Measurements from ENCODE around the gene EPN2. TPM values are rescaled to one million over a fixed set of nuclear protein-coding genes. Genes with fewer than 3 reads are reported as not detected.

Gene EPN2
- total RNA-seq, 4 donors from 2014 or later = 20.4 to 39.0 (median 31.6) TPM

DNA sequence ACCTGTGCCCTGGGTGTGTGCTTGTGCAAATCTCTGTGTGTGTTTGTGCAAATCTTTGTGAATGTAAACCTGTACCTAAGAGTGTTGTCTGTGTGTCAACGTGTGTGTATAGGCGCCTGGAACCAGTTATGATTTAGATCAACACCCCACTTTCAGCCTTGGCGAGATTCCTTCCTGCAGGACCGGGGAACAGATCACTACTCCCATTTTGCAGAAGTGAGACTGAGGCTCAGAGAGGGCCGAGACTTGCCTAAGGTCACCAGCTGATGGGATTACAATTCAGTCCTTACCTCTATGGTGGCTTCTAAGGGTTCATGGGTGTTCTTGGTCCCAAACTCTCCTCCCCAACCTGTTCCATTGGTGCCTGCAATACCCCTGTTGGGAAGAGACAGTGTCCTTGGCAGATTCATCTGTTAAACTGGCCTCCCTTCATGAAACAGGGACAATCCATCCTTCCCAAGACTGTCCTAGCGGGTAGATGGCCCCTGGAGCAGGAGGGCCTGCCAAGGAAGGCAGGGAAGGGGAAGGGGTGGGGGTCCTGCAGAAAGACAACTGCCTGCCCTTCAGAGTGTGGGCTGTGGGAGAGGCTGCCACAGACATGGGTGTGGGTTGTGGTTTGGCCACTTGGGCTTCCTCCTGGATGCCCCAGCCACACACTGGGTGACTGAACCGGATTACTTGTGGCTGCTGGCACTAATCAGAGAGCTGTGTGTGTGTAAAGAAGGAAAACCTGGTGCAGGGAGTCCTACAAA is 134.3 kb downstream of the EPN2 start:
- TF ChIP-seq, protein P1, sequence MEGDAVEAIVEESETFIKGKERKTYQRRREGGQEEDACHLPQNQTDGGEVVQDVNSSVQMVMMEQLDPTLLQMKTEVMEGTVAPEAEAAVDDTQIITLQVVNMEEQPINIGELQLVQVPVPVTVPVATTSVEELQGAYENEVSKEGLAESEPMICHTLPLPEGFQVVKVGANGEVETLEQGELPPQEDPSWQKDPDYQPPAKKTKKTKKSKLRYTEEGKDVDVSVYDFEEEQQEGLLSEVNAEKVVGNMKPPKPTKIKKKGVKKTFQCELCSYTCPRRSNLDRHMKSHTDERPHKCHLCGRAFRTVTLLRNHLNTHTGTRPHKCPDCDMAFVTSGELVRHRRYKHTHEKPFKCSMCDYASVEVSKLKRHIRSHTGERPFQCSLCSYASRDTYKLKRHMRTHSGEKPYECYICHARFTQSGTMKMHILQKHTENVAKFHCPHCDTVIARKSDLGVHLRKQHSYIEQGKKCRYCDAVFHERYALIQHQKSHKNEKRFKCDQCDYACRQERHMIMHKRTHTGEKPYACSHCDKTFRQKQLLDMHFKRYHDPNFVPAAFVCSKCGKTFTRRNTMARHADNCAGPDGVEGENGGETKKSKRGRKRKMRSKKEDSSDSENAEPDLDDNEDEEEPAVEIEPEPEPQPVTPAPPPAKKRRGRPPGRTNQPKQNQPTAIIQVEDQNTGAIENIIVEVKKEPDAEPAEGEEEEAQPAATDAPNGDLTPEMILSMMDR (IDR thresholded peaks at IDR 0.05; ENCODE audit: low read depth) = no peak

DNA sequence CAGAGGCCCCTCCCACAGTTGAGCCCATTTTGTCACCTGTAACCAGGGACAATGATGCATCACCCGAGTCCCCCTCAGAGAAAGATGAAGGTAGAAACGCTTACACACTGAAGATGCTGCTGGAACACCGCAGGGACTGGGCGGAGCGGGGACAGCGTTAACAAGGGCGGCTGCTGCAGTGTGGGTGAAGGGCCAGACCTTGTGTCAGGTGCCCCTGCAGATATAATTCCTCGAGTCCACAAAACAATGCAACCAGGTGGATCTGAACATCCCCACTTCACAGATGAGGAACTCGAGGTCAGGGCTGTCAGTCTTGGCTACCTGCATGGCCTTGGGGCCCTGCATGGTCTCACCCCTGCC is 134.8 kb downstream of the EPN2 start:
- TF ChIP-seq, protein P1 (IDR thresholded peaks at IDR 0.05; ENCODE audit: low read depth) = no peak

DNA sequence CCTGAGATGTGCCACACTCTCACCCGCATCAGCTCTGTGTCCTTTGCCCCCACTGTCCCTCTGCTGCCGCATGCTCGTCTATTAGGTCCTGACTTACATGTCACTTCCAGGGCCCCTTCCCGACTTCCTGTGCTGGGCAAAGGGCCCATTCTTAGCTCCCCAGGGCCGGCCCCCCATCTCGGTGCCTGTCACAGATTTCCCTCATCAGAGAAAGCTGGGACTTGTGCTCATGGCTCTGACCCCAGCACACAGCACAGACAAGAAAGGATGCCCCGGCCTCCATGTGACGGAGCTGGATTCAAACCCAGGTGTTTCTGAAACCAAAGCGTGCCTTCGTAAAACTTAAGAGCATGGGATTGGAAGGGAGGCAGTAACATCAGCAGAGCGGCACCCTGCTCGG is 135.3 kb downstream of the EPN2 start:
- TF ChIP-seq, protein P1 (IDR thresholded peaks at IDR 0.05; ENCODE audit: low read depth) = no peak

DNA sequence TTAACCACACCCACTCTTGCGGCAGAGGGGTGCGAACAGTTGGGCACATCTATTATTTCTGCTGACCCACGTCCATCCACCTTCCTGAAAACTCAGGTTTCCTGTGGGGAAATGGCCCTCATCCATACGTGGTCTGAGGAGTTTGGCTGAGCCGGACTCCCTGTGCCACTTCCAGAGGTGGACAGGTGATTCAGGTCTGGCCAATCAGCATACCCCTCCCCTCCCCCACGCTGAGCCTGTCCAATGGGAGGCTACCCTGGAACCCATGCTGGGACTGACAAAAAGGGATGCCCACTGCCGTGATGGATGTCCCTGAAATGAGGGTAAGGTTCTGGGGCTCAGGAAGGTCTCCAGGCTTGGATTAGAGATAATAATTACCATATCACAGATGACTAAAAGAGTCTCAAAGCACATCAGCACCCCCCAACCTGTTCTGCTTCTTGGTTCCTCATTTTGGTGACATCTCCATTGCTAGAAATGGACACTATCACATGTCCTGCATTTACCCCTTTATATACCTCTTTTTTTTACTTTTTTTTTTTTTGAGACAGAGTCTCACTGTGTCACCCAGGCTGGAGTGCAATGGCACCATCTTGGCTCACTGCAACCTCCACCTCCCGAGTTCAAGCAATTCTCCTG is 135.8 kb downstream of the EPN2 start:
- TF ChIP-seq, protein P1 (IDR thresholded peaks at IDR 0.05; ENCODE audit: low read depth) = no peak

DNA sequence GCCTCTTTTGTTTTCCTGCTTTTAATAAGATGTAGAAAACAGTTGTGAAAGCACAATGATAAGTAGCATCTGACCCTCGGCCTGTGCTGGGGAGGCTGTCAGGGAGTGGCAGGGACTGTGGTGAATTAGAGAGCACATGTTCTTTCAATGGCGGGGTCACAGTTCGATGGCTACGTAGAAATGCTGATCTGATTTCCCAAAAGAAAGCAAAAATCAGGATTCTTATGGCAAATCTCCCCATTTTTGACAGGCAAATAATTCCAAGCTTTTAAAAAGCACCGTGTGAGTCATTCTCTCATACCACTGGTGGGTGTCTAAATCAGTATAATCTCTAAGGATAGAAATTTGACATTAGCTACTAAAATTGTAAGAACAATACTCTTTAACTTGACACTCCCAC is 137.0 kb downstream of the EPN2 start:
- TF ChIP-seq, protein P1 (IDR thresholded peaks at IDR 0.05; ENCODE audit: low read depth) = no peak

DNA sequence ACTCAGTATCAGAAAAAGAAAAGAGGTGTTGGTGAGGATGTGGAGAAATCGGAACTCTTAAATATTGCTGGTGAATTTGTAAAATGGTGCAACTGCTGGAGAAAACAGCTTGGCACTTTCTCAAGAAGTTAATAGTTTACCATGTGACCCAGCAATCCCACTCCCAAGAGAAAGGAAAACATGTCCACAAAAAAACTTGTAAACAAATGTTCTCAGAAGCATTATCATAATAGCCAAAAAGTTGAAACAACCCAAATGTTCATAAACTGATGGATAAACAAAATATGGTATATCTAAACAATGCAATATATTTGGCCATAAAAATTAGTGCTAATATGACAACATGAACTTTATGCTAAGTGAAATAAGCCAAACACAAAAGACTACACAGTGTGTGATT is 138.6 kb downstream of the EPN2 start:
- TF ChIP-seq, protein P1 (IDR thresholded peaks at IDR 0.05; ENCODE audit: low read depth) = no peak

DNA sequence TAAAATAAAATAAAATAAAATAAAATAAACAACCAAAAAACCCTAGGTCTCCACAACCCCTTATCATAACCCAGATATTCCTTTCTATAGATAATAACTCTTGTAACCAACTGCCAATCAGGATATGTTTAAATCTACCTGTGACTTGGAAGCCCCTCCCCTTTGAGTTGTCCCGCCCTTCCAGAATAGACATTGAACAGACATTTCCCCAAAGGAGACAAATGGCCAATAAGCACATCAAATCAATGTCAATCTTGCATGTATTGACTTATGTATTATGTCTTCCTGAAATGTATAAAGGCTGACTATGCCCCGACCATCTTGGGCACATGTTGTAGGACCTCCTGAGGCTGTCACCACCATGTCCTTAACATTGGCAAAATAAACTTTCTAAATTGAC is 139.6 kb downstream of the EPN2 start:
- TF ChIP-seq, protein P1 (IDR thresholded peaks at IDR 0.05; ENCODE audit: low read depth) = no peak

All from subcutaneous adipose tissue (tissue), 4 donors.